Measurements from ENCODE around the gene TLE5. TPM values are rescaled to one million over a fixed set of nuclear protein-coding genes. Genes with fewer than 3 reads are reported as not detected.
"Not testable (repeated sequence)": the region's sequence is repeated elsewhere in the genome, so short reads cannot be mapped to it uniquely, and the experiment has no call there.

TLE5 gene
- total RNA-seq, 2 donors from 2014 or later, result 407 to 409 TPM

- TF ChIP-seq, protein P1, sequence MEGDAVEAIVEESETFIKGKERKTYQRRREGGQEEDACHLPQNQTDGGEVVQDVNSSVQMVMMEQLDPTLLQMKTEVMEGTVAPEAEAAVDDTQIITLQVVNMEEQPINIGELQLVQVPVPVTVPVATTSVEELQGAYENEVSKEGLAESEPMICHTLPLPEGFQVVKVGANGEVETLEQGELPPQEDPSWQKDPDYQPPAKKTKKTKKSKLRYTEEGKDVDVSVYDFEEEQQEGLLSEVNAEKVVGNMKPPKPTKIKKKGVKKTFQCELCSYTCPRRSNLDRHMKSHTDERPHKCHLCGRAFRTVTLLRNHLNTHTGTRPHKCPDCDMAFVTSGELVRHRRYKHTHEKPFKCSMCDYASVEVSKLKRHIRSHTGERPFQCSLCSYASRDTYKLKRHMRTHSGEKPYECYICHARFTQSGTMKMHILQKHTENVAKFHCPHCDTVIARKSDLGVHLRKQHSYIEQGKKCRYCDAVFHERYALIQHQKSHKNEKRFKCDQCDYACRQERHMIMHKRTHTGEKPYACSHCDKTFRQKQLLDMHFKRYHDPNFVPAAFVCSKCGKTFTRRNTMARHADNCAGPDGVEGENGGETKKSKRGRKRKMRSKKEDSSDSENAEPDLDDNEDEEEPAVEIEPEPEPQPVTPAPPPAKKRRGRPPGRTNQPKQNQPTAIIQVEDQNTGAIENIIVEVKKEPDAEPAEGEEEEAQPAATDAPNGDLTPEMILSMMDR (IDR thresholded peaks at IDR 0.05), result no peak
These were observed 20.3 kb downstream of the TLE5 start for GRCh38 chr19:3041761-3042620.

DNA sequence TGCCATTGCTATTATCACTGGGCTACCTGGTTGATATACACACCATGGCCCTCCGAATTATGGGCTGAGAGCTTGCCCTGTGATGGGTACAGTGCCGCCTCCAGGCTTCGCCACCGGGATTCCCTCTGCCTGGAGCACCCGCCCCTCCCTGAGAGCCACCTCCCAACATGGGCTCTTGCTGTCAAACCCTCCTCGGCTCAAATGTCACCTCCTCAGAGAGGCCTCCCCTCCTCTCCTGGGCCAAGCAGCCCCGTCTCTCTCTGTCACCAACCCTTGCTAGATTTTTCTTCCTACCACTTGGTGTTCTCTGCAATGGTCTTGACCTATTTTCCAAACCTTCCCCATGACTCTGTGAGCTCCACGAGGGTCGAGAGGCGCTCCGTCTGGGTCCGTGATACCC, 21.0 kb downstream of the TLE5 start:
- H3K4me1 ChIP-seq, result no peaks in the 10 kb centered on the region
- no peaks in the 10 kb centered on the region for H3K36me3 ChIP-seq
- no peak for DNase-seq
- intact Hi-C loops (cut with DNase I), result no loop called here
- H3K27ac ChIP-seq, result no peak overlapping the region
- H3K9me3 ChIP-seq, result no peaks in the 10 kb centered on the region
- H3K9ac ChIP-seq (ENCODE audit: low read depth in 2 of 2, low read length in 2 of 2), result peak overlapping the region in 1 of 2 donors; percentile 12
- no peak overlapping the region for H3K4me3 ChIP-seq
- TF ChIP-seq, protein P1 (IDR thresholded peaks at IDR 0.05), result no peak
- H3K27me3 ChIP-seq, result no peaks in the 10 kb centered on the region

More at GRCh38 chr19:3041761-3042620, 20.3 kb downstream of the TLE5 start:
- H3K9me3 ChIP-seq, result no peaks in the 10 kb centered on the region
- no peaks in the 10 kb centered on the region for H3K4me1 ChIP-seq
- intact Hi-C loops (cut with DNase I), result no loop called here
- no peak overlapping the region for H3K4me3 ChIP-seq
- H3K9ac ChIP-seq (ENCODE audit: low read depth in 2 of 2, low read length in 2 of 2), result peak overlapping the region in 1 of 2 donors; percentile 12
- no peaks in the 10 kb centered on the region for H3K27me3 ChIP-seq
- no peaks in the 10 kb centered on the region for H3K36me3 ChIP-seq
- H3K27ac ChIP-seq, result no peak overlapping the region
- DNase-seq, result no peak

DNA sequence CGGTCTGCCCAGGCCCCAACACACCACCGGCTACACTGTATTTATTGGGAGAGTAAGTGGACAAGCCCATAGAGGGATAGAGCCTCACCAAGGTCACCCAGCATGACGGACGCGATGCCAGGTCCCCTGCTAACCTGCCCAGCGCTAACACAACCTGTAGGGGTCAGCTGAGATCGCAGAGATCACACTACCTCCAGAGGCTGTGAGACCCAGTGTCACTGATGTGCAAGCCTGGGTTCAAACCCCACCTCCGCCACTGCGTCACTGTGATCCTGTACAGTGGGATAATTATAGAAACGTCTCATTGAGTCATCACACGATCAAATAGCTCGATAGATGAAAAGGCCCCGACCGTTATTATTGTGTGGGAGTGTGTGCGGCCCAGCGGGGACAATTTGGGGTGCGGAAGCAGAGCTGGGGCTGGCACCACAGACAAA, 22.6 kb downstream of the TLE5 start:
- Histone ChIP-seq H3K27me3 (no peaks in the 10 kb centered on the region), H3K36me3 (no peaks in the 10 kb centered on the region), H3K4me1 (peaks cover 1% of the 10 kb centered on the region), H3K9me3 (no peaks in the 10 kb centered on the region), H3K9ac (ENCODE audit: low read depth in 2 of 2, low read length in 2 of 2) (no peak overlapping the region), H3K27ac (no peak overlapping the region), H3K4me3 (no peak overlapping the region)
- no peak for DNase-seq
- intact Hi-C loops (cut with DNase I), result no loop called here
- TF ChIP-seq, protein P1 (IDR thresholded peaks at IDR 0.05), result no peak

- no peak overlapping the region for H3K9ac ChIP-seq (ENCODE audit: low read depth in 2 of 2, low read length in 2 of 2)
- no peaks in the 10 kb centered on the region for H3K9me3 ChIP-seq
- no peaks in the 10 kb centered on the region for H3K27me3 ChIP-seq
- H3K4me3 ChIP-seq, result no peak overlapping the region
- intact Hi-C loops (cut with DNase I), result no loop called here
- no peaks in the 10 kb centered on the region for H3K36me3 ChIP-seq
- H3K27ac ChIP-seq, result no peak overlapping the region
- TF ChIP-seq, protein P1 (IDR thresholded peaks at IDR 0.05), result no peak
- DNase-seq, result no peak
- H3K4me1 ChIP-seq, result peaks cover 5% of the 10 kb centered on the region
These were observed 23.2 kb downstream of the TLE5 start for GRCh38 chr19:3039125-3039524.

DNA sequence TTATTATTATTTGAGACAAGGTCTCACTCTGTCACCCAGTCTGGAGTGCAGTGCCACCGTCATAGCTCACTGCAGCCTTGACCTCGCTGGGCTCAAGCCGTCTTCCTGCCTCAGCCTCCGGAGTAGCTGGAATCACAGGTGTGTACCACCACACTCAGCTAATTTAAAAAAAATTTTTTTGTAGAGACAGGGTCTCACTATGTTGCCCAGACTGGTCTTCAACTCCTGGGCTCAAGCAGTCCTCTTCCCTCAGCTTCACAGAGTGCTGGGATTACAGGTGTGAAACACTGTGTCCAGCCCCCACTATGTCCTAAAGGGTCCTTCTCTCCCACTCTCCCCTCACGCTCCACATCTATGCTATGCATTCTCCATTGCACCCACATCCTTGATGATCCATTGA, 24.1 kb downstream of the TLE5 start:
- no peak overlapping the region for H3K9ac ChIP-seq (ENCODE audit: low read depth in 2 of 2, low read length in 2 of 2)
- no peaks in the 10 kb centered on the region for H3K9me3 ChIP-seq
- no peak overlapping the region for H3K4me3 ChIP-seq
- no peak for DNase-seq
- no peaks in the 10 kb centered on the region for H3K36me3 ChIP-seq
- intact Hi-C loops (cut with DNase I), result no loop called here
- no peaks in the 10 kb centered on the region for H3K27me3 ChIP-seq
- TF ChIP-seq, protein P1 (IDR thresholded peaks at IDR 0.05), result no peak
- peaks cover 5% of the 10 kb centered on the region for H3K4me1 ChIP-seq
- no peak overlapping the region for H3K27ac ChIP-seq

DNA sequence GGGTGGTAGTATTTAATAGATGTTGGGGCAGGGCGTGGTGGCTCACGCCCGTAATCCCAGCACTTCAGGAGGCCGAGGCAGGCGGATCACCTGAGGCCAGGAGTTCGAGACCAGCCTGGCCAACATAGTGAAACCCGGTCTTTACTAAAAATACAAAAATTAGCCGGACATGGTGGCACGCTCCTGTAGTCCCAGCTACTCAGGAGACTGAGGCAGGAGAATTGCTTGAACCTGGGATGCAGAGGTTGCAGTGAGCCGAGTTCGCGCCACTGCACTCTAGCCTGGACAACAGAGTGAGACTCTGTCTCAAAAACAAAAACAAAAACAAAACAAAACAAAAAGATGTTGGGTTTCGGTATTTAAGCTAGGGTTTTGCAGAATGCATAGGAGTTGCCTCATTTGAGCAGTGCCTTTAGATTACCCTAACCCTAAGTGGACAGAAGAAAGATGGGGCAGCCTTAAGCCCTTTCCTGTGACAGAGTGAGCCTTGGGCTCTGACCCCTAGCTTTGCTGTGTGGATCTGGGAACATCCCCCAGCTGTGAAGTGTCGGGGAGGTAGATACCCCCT, 25.2 kb downstream of the TLE5 start:
- peak overlapping the region; percentile 95 for H3K27ac ChIP-seq
- intact Hi-C loops (cut with DNase I); H3K4me3 ChIP-seq; H3K9me3 ChIP-seq; H3K4me1 ChIP-seq; H3K36me3 ChIP-seq; H3K27me3 ChIP-seq; DNase-seq: not testable (repeated sequence)
- H3K9ac ChIP-seq (ENCODE audit: low read depth in 2 of 2, low read length in 2 of 2), result peak overlapping the region in 1 of 2 donors; percentile 64
